SU-DHL-6 (cell line): ENCODE results near the gene CCT5.

Experiments used
- H2AFZ ChIP-seq: fragments of 200-600 bp; sonication (generic); 2 replicates; pipeline ENCODE4 v1.6.1; 2014; ENCODE audit warnings: low read depth, mild to moderate bottlenecking, moderate library complexity, mixed read lengths, antibody characterized with exemption, low read length; ENCODE audit not compliant: severe bottlenecking
- H3F3A ChIP-seq: fragments of 200-600 bp; shearing (Covaris generic); 2 replicates; pipeline ENCODE4 v1.6.0; 2016; ENCODE audit warnings: antibody characterized with exemption, mild to moderate bottlenecking; ENCODE audit not compliant: insufficient read depth
- H3K27ac ChIP-seq: fragments of 200-600 bp; sonication (generic); 2 replicates; pipeline ENCODE4 v1.5.1; 2016; ENCODE audit warnings: low read depth, mild to moderate bottlenecking, low read length, moderate library complexity, mixed read lengths
- H3K27me3 ChIP-seq: fragments of 200-600 bp; sonication (generic), shearing (Covaris generic); 2 replicates; pipeline ENCODE4 v1.6.0; 2014; ENCODE audit warnings: mild to moderate bottlenecking, low read length
- H3K36me3 ChIP-seq: fragments of 200-600 bp; sonication (generic); 2 replicates; pipeline ENCODE4 v1.6.1; 2014; ENCODE audit warnings: mild to moderate bottlenecking, low read length, mixed read lengths
- H3K4me2 ChIP-seq: fragments of 300-600, 200-600 bp; shearing (Covaris generic), sonication (generic); 2 replicates; pipeline ENCODE4 v1.6.0; 2014; ENCODE audit warnings: low read length, low read depth, mild to moderate bottlenecking; ENCODE audit not compliant: poor library complexity, severe bottlenecking
- H3K4me3 ChIP-seq: fragments of 200-600 bp; sonication (generic); 2 replicates; pipeline ENCODE4 v1.5.1; 2014; ENCODE audit warnings: antibody characterized with exemption, low read length, mild to moderate bottlenecking, mixed read lengths; ENCODE audit not compliant: insufficient read depth, poor library complexity, severe bottlenecking
- H3K79me2 ChIP-seq: fragments of 200-600 bp; sonication (generic); 2 replicates; pipeline ENCODE4 v1.6.1; 2014; ENCODE audit warnings: mild to moderate bottlenecking, low read length, moderate library complexity; ENCODE audit not compliant: insufficient read depth
- H3K9ac ChIP-seq: fragments of 200-600 bp; sonication (generic); 2 replicates; pipeline ENCODE4 v1.7.0; 2014; ENCODE audit warnings: mild to moderate bottlenecking, low read length
- H3K9me2 ChIP-seq: fragments of 200-600 bp; sonication (generic); replicated peaks from 2 replicates; pipeline ENCODE4 v1.6.1; 2014; ENCODE audit warnings: low read length; ENCODE audit not compliant: insufficient read depth
- H3K9me3 ChIP-seq: fragments of 200-600 bp; sonication (generic); 2 replicates; pipeline ENCODE4 v1.6.1; 2014; ENCODE audit warnings: low read length, mixed read lengths; ENCODE audit not compliant: insufficient read depth
- H4K20me1 ChIP-seq: fragments of 200-600 bp; sonication (generic); 2 replicates; pipeline ENCODE4 v1.6.1; 2014; ENCODE audit warnings: low read depth, mild to moderate bottlenecking, antibody characterized with exemption, low read length, moderate library complexity, mixed read lengths
- CTCF ChIP-seq: fragments of 200-600 bp; sonication (generic); IDR thresholded peaks from one replicate; pipeline ENCODE4 v1.5.1; 2017; ENCODE audit warnings: antibody characterized with exemption, mild to moderate bottlenecking, low read length, moderate library complexity; ENCODE audit not compliant: insufficient read depth, poor library complexity, severe bottlenecking
- EZH2phosphoT487 ChIP-seq: fragments of 200-600 bp; sonication (generic), shearing (Covaris generic); conservative IDR thresholded peaks from 2 replicates; pipeline ENCODE4 v1.6.1; 2018; ENCODE audit warnings: mild to moderate bottlenecking, antibody characterized with exemption, low read length, moderate library complexity, mixed read lengths

Gene CCT5

DNA sequence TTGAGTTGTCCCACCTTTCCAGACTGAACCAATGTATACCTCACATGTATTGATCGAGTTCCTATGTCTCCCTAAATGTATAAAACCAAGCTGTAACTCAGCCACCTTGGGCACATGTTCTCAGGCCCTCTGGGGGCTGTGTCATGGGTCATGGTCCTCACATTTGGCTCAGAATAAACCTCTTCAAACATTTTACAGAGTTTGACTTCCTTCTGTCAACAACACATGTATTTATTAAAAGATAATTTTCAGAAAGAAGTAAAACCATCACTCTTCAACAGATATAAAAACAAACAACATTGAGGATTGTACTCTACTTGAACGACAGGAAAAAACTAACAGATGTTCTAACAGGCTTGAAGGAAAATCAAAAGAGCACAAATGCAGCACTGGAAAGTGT is 53.1 kb downstream of the CCT5 start:
- Histone ChIP-seq H4K20me1 (no peaks in the 10 kb centered on the region), H3K79me2 (no peaks in the 10 kb centered on the region), H3K9me3 (no peaks in the 10 kb centered on the region), H3K4me3 (no peak overlapping the region), H3K9me2 (no peaks in the 10 kb centered on the region), H3F3A (no peaks in the 10 kb centered on the region), H3K9ac (no peak overlapping the region), H3K27ac (no peak overlapping the region), H3K36me3 (no peaks in the 10 kb centered on the region), H2AFZ (no peak overlapping the region), H3K4me2 (no peak overlapping the region), H3K27me3 (no peaks in the 10 kb centered on the region)
- TF ChIP-seq CTCF (no peak), EZH2phosphoT487 (no peak)

- no peak overlapping the region for H3K9ac ChIP-seq
- no peak for TF ChIP-seq CTCF
- no peaks in the 10 kb centered on the region for H3K79me2 ChIP-seq
- no peaks in the 10 kb centered on the region for H3K27me3 ChIP-seq
- no peaks in the 10 kb centered on the region for H3F3A ChIP-seq
- no peaks in the 10 kb centered on the region for H3K9me2 ChIP-seq
- H4K20me1 ChIP-seq = no peaks in the 10 kb centered on the region
- H3K4me3 ChIP-seq = no peak overlapping the region
- H3K4me2 ChIP-seq = no peak overlapping the region
- no peak overlapping the region for H3K27ac ChIP-seq
- H3K9me3 ChIP-seq = no peaks in the 10 kb centered on the region
- no peaks in the 10 kb centered on the region for H3K36me3 ChIP-seq
- no peak overlapping the region for H2AFZ ChIP-seq
Measured at GRCh38 chr5:10303699-10304170, 53.7 kb downstream of the CCT5 start.

GRCh38 chr5:10304932-10305331 is 54.9 kb downstream of the CCT5 start:
- Histone ChIP-seq H4K20me1 (no peaks in the 10 kb centered on the region), H2AFZ (no peak overlapping the region), H3K27me3 (no peaks in the 10 kb centered on the region), H3K4me2 (no peak overlapping the region), H3K4me3 (no peak overlapping the region), H3K9me2 (no peaks in the 10 kb centered on the region), H3K9ac (no peak overlapping the region), H3K79me2 (no peaks in the 10 kb centered on the region), H3F3A (no peaks in the 10 kb centered on the region), H3K9me3 (no peaks in the 10 kb centered on the region), H3K36me3 (no peaks in the 10 kb centered on the region), H3K27ac (no peak overlapping the region)
- no peak for TF ChIP-seq CTCF
- no peak for TF ChIP-seq EZH2phosphoT487
